Activated T-helper 1 cell treated with Interleukin-2 at 50 U/mL for 16 hours (primary cell): ENCODE data around the gene OR51A7.

Experiments
- DNase-seq: peaks from one replicate; pipeline ENCODE4 v3.0.0-alpha.2; 2020; ENCODE audit warnings: low read depth

Gene OR51A7

GRCh38 chr11:4957396-4957795 is 53.8 kb downstream of the OR51A7 start:
- DNase-seq = no peak
